GM10266 (cell line): ENCODE results near the gene MEAK7.

Experiments used
- DNase-seq: peaks from one replicate; pipeline ENCODE4 v3.0.0; 2012; ENCODE audit errors: extremely low spot score
- CTCF ChIP-seq: IDR thresholded peaks from 2 replicates; pipeline ENCODE4 v1.5.1; 2012; ENCODE audit warnings: mild to moderate bottlenecking, low read depth; ENCODE audit not compliant: control insufficient read depth, insufficient read depth; ENCODE audit errors: missing control alignments

Gene MEAK7

GRCh38 chr16:84514874-84515835 is 10.7 kb upstream of the MEAK7 start:
- no peak for TF ChIP-seq CTCF
- peak; percentile 77 for DNase-seq

- TF ChIP-seq CTCF = no peak
- DNase-seq = no peak
Observed at GRCh38 chr16:84514295-84514873, 9.9 kb upstream of the MEAK7 start.

- no peak for DNase-seq
- TF ChIP-seq CTCF = no peak
Observed at GRCh38 chr16:84513666-84514065, 9.2 kb upstream of the MEAK7 start.

- DNase-seq = no peak
- TF ChIP-seq CTCF = no peak
Observed at GRCh38 chr16:84513123-84513522, 8.7 kb upstream of the MEAK7 start.

GRCh38 chr16:84511831-84512230 is 7.4 kb upstream of the MEAK7 start:
- no peak for DNase-seq

GRCh38 chr16:84511180-84511800 is 6.8 kb upstream of the MEAK7 start:
- DNase-seq = peak; percentile 55
- peak; percentile 87 for TF ChIP-seq CTCF

More at GRCh38 chr16:84511831-84512230, 7.4 kb upstream of the MEAK7 start:
- no peak for TF ChIP-seq CTCF
